Activated CD8-positive, alpha-beta memory T cell treated with anti-CD3 and anti-CD28 coated beads, Interleukin-2, amount 10 ng/mL, durations not matched to agents 7 days and 5 days (primary cell): Measurements from ENCODE around the gene BCKDK. TPM values are rescaled to one million over a fixed set of nuclear protein-coding genes. Genes with fewer than 3 reads are reported as not detected.
A peak's percentile ranks its signal among the peaks of the same experiment; 100 is the strongest.
"Not testable (repeated sequence)": the region's sequence is repeated elsewhere in the genome, so short reads cannot be mapped to it uniquely, and the experiment has no call there.

ENCODE experiments used
- ATAC-seq: fragments of 150-1000 bp; cut with Tn5 transposase; one replicate; pipeline ENCODE4 v1.10.0; 2021; ENCODE audit warnings: moderate library complexity
- CTCF ChIA-PET: fragments of 350-600 bp; sonication (Branson Sonifier 250); formaldehyde crosslinking; loops from one replicate; lab custom pipeline; 2021; ENCODE audit warnings: antibody characterized with exemption; lab: Charles Lee
- DNase-seq: peaks from one replicate; pipeline ENCODE4 v3.0.0-alpha.2; 2020
- H3K27ac Mint-ChIP-seq: one replicate; pipeline ENCODE4 v1.8.0; 2021; ENCODE audit warnings: mild to moderate bottlenecking, mixed read lengths
- H3K27me3 Mint-ChIP-seq: one replicate; pipeline ENCODE4 v1.8.0; 2021; ENCODE audit warnings: mixed read lengths
- H3K36me3 Mint-ChIP-seq: one replicate; pipeline ENCODE4 v1.8.0; 2021; ENCODE audit warnings: mild to moderate bottlenecking, mixed read lengths
- H3K4me1 Mint-ChIP-seq: one replicate; pipeline ENCODE4 v1.8.0; 2021; ENCODE audit warnings: mixed read lengths
- H3K4me3 Mint-ChIP-seq: one replicate; pipeline ENCODE4 v1.8.0; 2021; ENCODE audit warnings: mild to moderate bottlenecking, moderate library complexity, mixed read lengths
- H3K9me3 Mint-ChIP-seq: one replicate; pipeline ENCODE4 v1.8.0; 2022; ENCODE audit warnings: low read depth, mixed read lengths
- total RNA-seq, 2 experiments: library from RNA; stranded (reverse); gene quantifications; one replicate each; pipeline ENCODE4 v1.2.3, GENCODE V29; 2021

Gene BCKDK
- total RNA-seq, 2 experiments from 2014 or later: 34.7 to 35.4 TPM

GRCh38 chr16:31135535-31136286 is 27.5 kb downstream of the BCKDK start, which contains the start of gene PRSS8:
PRSS8 (minus strand) TSS chr16:31135727; CDS start chr16:31135498, 229 bp downstream.
- ATAC-seq: no peak

GRCh38 chr16:31136287-31136662 is 28.1 kb downstream of the BCKDK start:
- CTCF ChIA-PET: interaction anchor here (1.6 kb wide), 1 partner anchor 152 kb away, joined by 3 read pairs; no protein-coding TSS in a partner anchor
- H3K4me1 Mint-ChIP-seq: peaks cover 2% of the 10 kb centered on the region
- no peak overlapping the region for H3K27ac Mint-ChIP-seq
- H3K36me3 Mint-ChIP-seq: no peaks in the 10 kb centered on the region
- no peak overlapping the region for H3K4me3 Mint-ChIP-seq
- no peak for DNase-seq
- ATAC-seq: no peak
- H3K27me3 Mint-ChIP-seq: no peaks in the 10 kb centered on the region
- H3K9me3 Mint-ChIP-seq: no peaks in the 10 kb centered on the region

More at GRCh38 chr16:31135535-31136286, 27.5 kb downstream of the BCKDK start, which contains the start of gene PRSS8:
- Mint-ChIP-seq H3K27me3 (no peaks in the 10 kb centered on the region), H3K27ac (no peak within 1 kb of the TSS), H3K4me3 (no peak within 1 kb of the TSS), H3K36me3 (no peaks in the 10 kb centered on the region), H3K9me3 (no peaks in the 10 kb centered on the region), H3K4me1 (peaks cover 2% of the 10 kb centered on the region)
- no peak for DNase-seq
- CTCF ChIA-PET: interaction anchor here (1.6 kb wide), 1 partner anchor 152 kb away, joined by 3 read pairs; no protein-coding TSS in a partner anchor

- not testable (repeated sequence) for H3K9me3 Mint-ChIP-seq, H3K27ac Mint-ChIP-seq, H3K4me3 Mint-ChIP-seq, DNase-seq, H3K4me1 Mint-ChIP-seq, H3K36me3 Mint-ChIP-seq, H3K27me3 Mint-ChIP-seq, ATAC-seq
- CTCF ChIA-PET: interaction anchor here (0.7 to 1.6 kb wide), 2 partner anchors 19 to 153 kb away, joined by 3 read pairs; partner anchors contain the start of gene KAT8
Observed at GRCh38 chr16:31136822-31137499, 28.8 kb downstream of the BCKDK start.

- Mint-ChIP-seq H3K27ac (no peak overlapping the region), H3K36me3 (no peaks in the 10 kb centered on the region), H3K4me3 (no peak overlapping the region), H3K4me1 (peaks cover 10% of the 10 kb centered on the region), H3K9me3 (no peaks in the 10 kb centered on the region), H3K27me3 (no peaks in the 10 kb centered on the region)
- CTCF ChIA-PET: interaction anchor here (1.2 kb wide), 1 partner anchor 19 kb away, joined by 3 read pairs; no protein-coding TSS in a partner anchor
- ATAC-seq (no peak), DNase-seq (no peak)
Observed at GRCh38 chr16:31138621-31139578, 30.7 kb downstream of the BCKDK start.

- H3K9me3 Mint-ChIP-seq, H3K4me3 Mint-ChIP-seq, H3K4me1 Mint-ChIP-seq, H3K27ac Mint-ChIP-seq, DNase-seq, ATAC-seq, H3K36me3 Mint-ChIP-seq, H3K27me3 Mint-ChIP-seq: not testable (repeated sequence)
- CTCF ChIA-PET: interaction anchor here (1.0 to 2.1 kb wide), 2 partner anchors 47 to 142 kb away, joined by 4 to 10 read pairs; no protein-coding TSS in a partner anchor
Observed at GRCh38 chr16:31141071-31141469, 32.9 kb downstream of the BCKDK start.

GRCh38 chr16:31141489-31142108 is 33.4 kb downstream of the BCKDK start:
- no peak for ATAC-seq
- Mint-ChIP-seq H3K27ac (peak overlapping the region; percentile 85), H3K27me3 (peaks cover 3% of the 10 kb centered on the region), H3K4me3 (peak overlapping the region; percentile 63), H3K36me3 (no peaks in the 10 kb centered on the region), H3K4me1 (peaks cover 10% of the 10 kb centered on the region), H3K9me3 (no peaks in the 10 kb centered on the region)
- CTCF ChIA-PET: interaction anchor here (0.6 to 2.8 kb wide), 46 partner anchors 8 to 327 kb away, joined by 3 to 35 read pairs (median 5); partner anchors contain the start of genes ARMC5, BCKDK, FUS and HSD3B7
- no peak for DNase-seq

GRCh38 chr16:31142109-31143010 is 34.2 kb downstream of the BCKDK start:
- peaks cover 3% of the 10 kb centered on the region for H3K27me3 Mint-ChIP-seq
- CTCF ChIA-PET: interaction anchor here (0.6 to 2.8 kb wide), 49 partner anchors 9 to 328 kb away, joined by 3 to 35 read pairs (median 5); partner anchors contain the start of genes ARMC5, BCKDK, FUS and HSD3B7
- peak overlapping the region; percentile 63 for H3K4me3 Mint-ChIP-seq
- H3K9me3 Mint-ChIP-seq: no peaks in the 10 kb centered on the region
- DNase-seq (peak; percentile 100), ATAC-seq (peak; percentile 94)
- H3K27ac Mint-ChIP-seq: peak overlapping the region; percentile 85
- peaks cover 10% of the 10 kb centered on the region for H3K4me1 Mint-ChIP-seq
- H3K36me3 Mint-ChIP-seq: no peaks in the 10 kb centered on the region

- H3K27ac Mint-ChIP-seq: peak overlapping the region; percentile 24
- H3K4me3 Mint-ChIP-seq: no peak overlapping the region
- H3K9me3 Mint-ChIP-seq: no peaks in the 10 kb centered on the region
- ATAC-seq: no peak
- H3K4me1 Mint-ChIP-seq: peaks cover 10% of the 10 kb centered on the region
- CTCF ChIA-PET: interaction anchor here (0.8 to 2.8 kb wide), 39 partner anchors 9 to 329 kb away, joined by 3 to 35 read pairs (median 6); partner anchors contain the start of genes ARMC5, BCKDK, FUS and HSD3B7
- DNase-seq: no peak
- H3K36me3 Mint-ChIP-seq: no peaks in the 10 kb centered on the region
- peaks cover 10% of the 10 kb centered on the region for H3K27me3 Mint-ChIP-seq
Observed at GRCh38 chr16:31143011-31143693, 35.0 kb downstream of the BCKDK start.

- H3K27me3 Mint-ChIP-seq: peaks cover 10% of the 10 kb centered on the region
- CTCF ChIA-PET: interaction anchor here (0.6 to 2.8 kb wide), 9 partner anchors 13 to 329 kb away, joined by 3 to 35 read pairs (median 9); partner anchors contain the start of gene KAT8
- H3K9me3 Mint-ChIP-seq: no peaks in the 10 kb centered on the region
- ATAC-seq: no peak
- no peak overlapping the region for H3K4me3 Mint-ChIP-seq
- no peak for DNase-seq
- peaks cover 10% of the 10 kb centered on the region for H3K4me1 Mint-ChIP-seq
- peak overlapping the region; percentile 63 for H3K27ac Mint-ChIP-seq
- no peaks in the 10 kb centered on the region for H3K36me3 Mint-ChIP-seq
Observed at GRCh38 chr16:31143694-31144148, 35.5 kb downstream of the BCKDK start.

GRCh38 chr16:31144418-31144817 is 36.2 kb downstream of the BCKDK start:
- not testable (repeated sequence) for H3K27ac Mint-ChIP-seq, H3K36me3 Mint-ChIP-seq, H3K4me1 Mint-ChIP-seq, H3K4me3 Mint-ChIP-seq, ATAC-seq, H3K9me3 Mint-ChIP-seq, H3K27me3 Mint-ChIP-seq, DNase-seq
- CTCF ChIA-PET: interaction anchor here (0.6 to 1.7 kb wide), 5 partner anchors 14 to 159 kb away, joined by 3 to 4 read pairs (median 3); partner anchors contain the start of gene FUS
